Measurements from ENCODE around the gene CYP4F11.
"Not testable (repeated sequence)": the region's sequence is repeated elsewhere in the genome, so short reads cannot be mapped to it uniquely, and the experiment has no call there.

Gene CYP4F11, protein sequence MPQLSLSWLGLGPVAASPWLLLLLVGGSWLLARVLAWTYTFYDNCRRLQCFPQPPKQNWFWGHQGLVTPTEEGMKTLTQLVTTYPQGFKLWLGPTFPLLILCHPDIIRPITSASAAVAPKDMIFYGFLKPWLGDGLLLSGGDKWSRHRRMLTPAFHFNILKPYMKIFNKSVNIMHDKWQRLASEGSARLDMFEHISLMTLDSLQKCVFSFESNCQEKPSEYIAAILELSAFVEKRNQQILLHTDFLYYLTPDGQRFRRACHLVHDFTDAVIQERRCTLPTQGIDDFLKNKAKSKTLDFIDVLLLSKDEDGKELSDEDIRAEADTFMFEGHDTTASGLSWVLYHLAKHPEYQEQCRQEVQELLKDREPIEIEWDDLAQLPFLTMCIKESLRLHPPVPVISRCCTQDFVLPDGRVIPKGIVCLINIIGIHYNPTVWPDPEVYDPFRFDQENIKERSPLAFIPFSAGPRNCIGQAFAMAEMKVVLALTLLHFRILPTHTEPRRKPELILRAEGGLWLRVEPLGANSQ

DNA sequence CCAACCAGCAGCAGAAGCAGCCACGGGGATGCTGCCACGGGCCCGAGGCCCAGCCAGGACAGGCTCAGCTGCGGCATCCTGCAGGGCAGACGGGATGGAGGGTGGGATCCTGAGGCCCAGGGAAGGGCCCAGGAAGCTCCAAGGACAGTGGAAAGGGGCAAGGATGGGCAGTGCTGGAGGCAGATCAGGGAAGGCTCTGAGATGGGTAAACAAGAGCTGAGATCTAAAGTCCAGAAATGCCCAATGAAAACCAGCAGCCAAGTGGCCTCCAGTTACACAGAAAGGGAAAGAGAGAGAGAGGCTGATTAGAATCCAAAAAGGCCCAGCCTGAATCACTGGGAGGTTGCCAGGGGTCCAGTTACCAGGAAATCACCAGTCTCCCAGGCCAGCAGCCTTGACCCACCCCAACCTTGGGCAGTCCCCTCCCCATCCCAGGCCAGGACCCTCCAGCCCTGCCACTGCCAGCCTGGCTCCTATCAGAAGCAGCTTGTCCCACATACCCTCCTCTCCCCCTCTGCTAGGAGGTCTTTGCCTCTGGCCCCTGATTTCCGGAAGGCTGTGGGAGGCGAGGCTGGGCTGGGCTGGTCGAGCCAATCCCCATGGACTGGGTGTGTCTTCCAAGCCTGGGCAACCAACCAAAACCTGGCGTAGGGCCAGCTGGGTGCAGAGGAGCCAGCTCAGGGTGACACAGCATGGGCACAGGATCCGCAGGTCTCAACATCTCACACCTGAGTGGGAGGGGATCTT, at the start of gene CYP4F11:
TSS of gene CYP4F11 (minus strand) at position 198 of the 747 bp plus-strand sequence. CDS start at position 77, 121 bp downstream.
- DNase-seq (ENCODE audit: low read depth in 4 of 4, low spot score in 1 of 4), result no peak

DNA sequence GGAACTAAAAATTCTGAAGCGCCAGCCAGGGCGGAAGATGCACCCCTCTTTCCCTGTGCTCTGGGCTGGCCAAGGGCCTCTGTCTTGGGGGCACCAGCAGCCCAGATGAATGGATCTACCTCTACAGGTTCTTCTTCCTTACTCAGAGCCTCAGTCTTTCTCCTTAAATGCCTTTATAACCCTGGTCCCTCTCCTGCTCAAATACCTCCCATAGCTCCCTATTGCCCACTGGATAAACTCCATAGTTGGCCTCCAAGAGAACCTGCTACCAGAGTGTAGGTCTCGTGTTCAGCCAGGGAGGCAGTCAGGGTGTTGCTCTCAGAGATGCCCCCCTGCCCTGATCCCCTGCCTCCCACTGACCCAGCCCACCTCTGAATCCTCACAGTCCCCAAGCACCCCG, 45.0 kb upstream of the CYP4F11 start:
- no peak for DNase-seq (ENCODE audit: low read depth in 4 of 4, low spot score in 1 of 4)

DNA sequence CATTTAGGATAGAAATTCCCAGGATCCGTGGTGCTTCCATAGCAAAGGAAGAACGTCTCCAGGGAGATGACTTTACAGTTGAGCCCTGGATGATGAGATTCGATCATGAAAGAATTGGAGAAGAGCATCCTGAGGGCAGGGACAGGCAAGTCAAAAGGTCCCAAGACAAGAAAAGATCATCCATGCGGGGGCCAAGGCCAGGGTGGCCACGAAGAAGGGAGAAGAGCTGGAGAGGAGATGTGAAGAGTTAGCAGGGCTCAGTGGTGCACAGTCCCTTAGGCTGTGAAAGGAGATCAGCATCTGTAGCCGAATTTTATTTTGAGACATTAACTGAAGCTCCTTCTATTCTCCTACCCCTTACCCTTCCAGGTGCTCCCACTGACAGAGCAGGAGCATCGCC, 43.4 kb upstream of the CYP4F11 start:
- DNase-seq (ENCODE audit: low read depth in 4 of 4, low spot score in 1 of 4), result no peak

DNA sequence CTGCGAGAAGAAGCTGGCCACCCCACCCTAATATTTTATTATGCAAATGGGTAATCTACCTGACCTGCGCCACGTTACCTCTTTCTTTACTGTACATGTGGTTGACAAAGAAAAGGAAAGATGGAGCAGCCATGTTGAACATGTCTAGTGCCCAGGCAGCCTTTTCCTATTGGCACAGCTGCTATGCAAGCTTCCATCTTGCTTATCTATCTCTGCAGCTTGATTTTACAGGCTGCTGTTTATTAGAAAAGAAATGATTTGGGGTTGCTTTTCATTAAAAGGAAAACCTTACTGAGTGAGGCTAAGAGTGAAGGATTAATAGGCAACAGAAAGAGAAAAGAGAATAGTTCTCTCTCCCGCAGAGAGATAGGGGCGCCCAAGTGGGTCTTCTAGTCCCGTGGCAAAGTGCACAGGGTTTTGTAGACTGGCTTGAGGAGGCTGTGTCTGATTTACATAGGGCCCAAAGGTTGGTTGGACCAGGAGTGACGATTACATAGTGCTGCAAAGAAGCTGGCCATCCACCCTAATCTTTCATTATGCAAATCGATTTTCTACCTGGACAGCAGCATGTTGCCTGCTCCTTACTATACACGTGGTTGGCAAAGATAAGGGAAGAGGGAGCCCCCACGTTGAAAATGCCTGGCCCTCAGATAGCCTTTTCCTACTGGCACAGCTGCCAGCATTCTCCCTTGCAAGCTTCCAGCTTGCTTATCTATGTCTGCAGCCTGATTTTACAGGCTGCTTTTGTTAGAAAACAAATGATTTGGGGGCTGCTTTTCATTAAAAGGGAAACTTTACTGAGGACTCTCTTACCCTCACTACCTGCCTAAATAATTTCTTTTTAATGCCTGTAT, 42.7 kb upstream of the CYP4F11 start:
- no peak for DNase-seq (ENCODE audit: low read depth in 4 of 4, low spot score in 1 of 4)

DNA sequence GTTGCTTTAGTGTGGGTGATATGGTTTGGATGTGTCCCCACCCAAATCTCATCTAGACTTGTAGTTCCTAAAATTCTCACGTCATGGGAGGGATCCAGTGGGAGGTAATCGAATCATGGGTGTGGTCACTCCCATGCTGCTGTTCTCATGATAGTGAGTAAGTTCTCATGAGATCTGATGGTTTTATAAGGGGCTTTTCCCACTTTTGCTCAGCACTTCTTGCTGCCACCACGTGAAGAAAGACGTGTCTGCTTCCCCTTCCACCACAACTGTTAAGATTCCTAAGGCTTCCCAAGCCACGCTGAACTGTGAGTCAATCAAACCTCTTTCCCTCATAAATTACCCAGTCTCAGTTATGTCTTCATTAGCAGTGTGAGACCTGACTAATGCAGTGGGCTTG, 40.5 kb upstream of the CYP4F11 start:
- no peak for DNase-seq (ENCODE audit: low read depth in 4 of 4, low spot score in 1 of 4)

DNA sequence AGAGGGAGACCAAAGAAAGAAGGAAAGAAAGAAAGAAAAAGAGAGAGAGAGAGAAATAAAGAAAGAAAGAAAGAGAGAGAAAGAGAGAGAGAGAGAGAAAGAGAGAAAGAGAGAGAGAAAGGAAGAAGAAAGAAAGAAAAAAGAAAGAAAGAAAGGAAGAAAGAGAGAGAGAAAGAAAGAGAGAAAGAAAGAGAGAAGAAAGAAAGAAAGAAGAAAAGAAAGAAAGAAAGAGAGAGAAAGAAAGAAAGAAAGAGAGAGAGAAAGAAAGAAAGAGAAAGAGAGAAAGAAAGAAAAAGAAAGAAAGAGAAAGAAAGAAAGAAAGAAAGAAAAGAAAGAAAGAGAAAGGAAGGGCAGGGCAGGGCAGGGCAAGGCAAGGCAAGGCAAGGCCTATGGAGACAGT, 37.7 kb upstream of the CYP4F11 start:
- not testable (repeated sequence) for DNase-seq (ENCODE audit: low read depth in 4 of 4, low spot score in 1 of 4)

DNA sequence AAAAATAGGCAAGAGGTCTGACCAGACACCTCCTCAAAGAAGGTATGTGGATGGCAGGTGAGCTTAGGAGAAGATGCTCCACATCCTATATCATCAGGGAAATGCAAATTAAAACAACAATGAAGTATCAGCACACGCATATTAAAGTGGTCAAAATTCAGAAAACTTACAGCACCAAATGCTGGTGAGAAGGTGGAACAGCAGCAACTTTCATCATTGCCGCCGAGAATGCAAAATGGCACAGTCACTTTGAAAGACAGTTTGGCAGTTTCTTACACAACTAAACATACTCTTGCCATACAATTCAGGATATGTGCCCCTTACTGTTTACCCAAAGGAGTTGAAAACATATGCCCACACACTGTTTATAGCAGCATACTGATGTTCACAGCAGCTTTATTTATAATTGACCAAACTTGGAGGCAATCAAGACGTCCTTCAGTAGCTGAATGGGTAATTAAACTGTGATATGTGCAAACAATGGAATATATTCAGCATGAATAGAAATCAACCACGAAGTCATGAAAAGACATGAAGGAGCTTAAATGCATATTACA, 37.0 kb upstream of the CYP4F11 start:
- no peak for DNase-seq (ENCODE audit: low read depth in 4 of 4, low spot score in 1 of 4)

DNA sequence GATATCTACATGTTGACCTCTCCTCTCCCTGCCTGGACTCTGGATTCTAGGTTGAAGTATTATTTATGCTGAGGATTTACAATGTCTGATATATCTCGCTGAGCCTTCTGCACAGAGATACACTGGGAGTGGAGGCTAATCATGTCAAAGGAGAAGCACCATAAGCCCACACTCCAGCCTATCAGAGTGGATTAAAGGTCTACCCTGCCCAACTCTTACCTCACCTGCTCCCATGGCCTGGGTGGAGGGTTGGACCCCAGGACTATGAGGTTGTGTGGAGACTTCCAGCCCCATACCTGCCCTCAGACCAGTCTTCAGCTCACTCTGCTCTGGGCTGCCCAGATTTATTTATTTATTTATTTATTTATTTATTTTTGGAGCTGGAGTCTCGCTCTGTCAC, 29.9 kb upstream of the CYP4F11 start:
- no peak for DNase-seq (ENCODE audit: low read depth in 4 of 4, low spot score in 1 of 4)

DNA sequence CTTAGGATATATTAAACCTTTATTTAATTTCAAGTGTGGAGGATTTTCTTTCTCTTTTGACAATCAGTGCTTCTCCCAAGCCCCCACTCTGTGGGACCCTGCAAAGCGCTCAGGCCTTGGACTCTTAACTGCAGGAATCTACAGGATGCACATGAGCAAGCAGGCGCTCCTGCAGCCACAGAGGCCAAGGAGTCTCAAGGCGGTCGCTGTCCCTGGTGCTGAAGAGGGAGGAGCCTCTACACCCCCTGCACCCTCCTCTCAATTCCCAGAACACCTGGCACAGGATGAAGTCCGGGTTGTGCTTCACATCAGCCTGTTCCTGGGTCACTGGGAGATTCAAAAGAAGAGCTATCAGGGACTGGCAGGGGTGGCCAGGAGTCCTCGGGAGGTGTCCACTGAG, 28.0 kb upstream of the CYP4F11 start:
- no peak for DNase-seq (ENCODE audit: low read depth in 4 of 4, low spot score in 1 of 4)

DNA sequence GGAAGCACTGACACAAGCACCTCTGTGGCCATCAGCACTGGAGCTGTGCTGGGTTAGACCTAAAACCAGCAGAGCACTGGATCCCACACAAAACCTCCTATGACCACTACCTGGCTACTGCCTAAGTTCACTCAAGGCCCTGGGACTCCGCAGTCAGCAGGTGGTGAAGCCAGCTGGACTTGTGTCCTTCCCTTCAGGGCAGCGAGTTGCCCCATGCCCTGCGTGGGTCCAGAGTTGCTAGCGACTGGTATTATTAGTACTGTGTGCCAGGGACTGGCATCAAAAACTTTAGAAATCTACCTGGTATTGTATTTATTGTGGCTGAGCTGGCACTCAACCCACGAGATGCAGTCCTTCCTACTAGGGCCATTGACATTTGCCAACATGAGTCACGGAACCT, 20.5 kb upstream of the CYP4F11 start:
- DNase-seq (ENCODE audit: low read depth in 4 of 4, low spot score in 1 of 4), result no peak

DNA sequence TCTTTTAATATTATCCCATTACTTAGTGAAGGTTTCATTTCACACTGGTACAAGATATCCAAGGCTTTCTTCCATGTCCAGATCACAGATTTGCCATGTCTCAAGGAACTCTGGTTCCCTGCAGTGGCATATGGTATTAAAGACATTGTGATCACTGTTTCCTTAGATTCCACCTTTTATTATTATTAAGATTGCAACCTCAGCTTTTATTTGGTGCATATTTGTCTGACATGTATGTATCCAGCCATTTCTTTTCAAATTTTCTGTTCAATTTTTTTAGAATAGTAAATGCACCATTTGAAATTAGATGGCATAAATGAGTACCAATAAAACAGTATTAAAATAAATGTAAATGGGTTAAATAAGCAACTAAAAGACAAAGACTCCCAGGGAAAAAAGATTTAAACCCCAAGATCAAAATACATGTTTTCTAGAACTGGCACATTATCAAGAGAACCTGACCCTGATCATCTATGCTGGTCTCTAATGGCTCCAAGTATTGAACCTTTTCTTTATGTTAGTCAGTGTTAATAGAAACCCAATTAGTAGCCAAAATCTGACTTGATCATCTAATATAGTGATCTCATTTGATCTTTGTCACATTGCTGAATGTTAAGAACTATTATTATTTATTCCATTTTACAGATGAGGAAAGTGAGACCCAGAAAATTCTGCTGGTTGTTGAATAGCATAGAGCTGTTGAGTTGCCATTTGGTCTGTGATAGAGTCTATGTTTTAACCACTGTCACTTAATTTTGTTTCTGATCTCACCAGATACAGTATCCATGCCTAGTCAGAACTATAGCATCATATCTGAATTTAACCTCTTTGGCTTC, 14.1 kb upstream of the CYP4F11 start, which contains the start of gene OR10H4:
TSS of gene OR10H4 (plus strand) at position 786 of the 836 bp plus-strand sequence. CDS start at position 786, 0 bp downstream.
- DNase-seq (ENCODE audit: low read depth in 4 of 4, low spot score in 1 of 4), result no peak

DNA sequence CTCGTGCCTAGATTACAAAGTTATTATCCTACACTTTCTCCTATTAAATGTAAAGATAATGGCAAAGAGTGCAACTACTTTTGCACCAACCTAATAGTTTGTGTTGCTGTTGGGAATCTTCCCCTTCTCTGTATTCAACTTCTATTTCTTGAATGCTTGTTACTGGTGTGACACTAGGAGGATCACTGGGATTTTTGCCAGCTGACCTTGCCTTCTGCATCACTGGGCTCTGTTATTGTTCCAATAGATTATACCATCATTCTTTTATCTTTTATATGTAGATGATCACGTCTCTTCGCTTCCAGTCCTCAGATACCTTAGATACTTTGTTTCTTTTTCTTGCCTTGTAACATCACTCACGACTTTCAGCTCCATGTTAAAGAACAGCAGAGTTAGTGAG, 11.0 kb upstream of the CYP4F11 start:
- no peak for DNase-seq (ENCODE audit: low read depth in 4 of 4, low spot score in 1 of 4)

DNA sequence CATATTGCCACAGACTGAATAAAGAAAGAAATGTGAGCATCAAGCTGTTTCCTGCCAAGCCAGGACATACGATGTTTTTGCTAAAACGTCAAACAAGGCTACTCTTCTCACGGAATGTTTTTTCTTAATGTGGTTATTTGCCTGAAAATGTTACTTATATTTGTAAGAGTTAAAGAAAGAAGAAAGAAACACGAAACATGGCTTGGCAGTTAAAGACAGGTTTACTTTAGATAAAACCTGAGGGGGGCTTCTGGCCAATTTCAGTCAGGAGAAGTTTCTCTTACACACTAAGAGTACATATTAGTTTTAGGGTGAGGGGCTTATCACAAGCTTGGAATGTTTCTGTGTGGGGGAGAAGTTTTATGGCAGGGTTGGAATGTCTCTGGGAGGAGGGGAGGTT, 10.1 kb upstream of the CYP4F11 start:
- DNase-seq (ENCODE audit: low read depth in 4 of 4, low spot score in 1 of 4), result no peak

DNA sequence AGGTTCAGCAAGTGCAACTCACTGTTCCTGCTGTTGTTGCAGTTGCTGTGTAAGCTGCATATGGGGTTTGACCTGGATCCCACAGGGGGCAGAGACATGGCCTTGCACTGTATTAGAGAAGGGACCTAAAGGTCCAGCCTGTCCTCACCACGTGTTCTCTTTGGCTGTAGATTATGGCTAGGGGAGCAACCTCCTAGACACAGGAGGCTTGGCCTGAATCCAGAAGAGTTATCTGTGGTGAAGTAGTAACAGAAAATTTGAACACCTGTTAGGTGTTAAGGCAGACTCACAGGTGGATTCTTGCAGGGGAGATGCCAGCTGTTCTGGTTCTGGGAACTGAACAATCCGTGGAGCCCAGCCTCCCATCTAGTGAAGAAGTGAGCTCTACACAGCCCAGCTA, 3.4 kb upstream of the CYP4F11 start:
- no peak for DNase-seq (ENCODE audit: low read depth in 4 of 4, low spot score in 1 of 4)

DNA sequence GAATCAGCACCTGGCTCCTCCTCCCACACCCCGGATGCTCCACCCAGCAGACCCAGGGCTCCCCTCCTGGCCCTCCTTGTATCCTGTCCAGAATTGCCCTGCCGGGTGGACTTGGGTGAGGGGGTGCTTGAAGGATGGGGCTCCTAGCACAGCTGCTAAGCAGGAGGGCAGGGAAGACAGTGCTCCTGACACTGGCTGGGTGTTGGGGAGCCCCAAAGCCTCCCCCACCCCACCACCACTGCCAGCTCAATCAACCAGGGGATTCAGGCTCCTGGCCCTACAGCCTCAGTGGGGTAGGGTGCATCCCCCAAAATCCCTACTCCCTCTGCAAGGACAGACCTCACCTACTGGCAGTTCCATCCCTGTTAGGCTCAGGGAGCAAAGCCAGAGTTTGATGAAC, 2.6 kb upstream of the CYP4F11 start:
- no peak for DNase-seq (ENCODE audit: low read depth in 4 of 4, low spot score in 1 of 4)

DNA sequence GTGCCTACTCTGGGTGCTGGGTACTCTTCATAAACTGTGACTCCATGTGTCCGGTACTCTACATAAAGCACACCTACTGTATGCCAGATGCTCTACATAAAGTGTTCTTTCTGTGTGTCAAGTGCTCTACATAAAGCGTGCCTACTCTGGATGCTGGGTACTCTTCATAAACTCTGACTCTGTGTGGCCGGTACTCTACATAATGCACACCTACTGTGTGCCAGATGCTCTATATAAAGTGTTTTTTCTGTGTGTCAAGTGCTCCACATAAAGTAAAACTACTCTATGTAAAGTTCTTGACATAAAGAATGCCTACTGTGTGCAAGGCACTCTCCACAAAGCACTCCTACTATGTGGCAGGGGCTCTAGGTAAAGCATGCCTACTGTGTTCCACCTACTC, 1.8 kb upstream of the CYP4F11 start:
- no peak for DNase-seq (ENCODE audit: low read depth in 4 of 4, low spot score in 1 of 4)

DNA sequence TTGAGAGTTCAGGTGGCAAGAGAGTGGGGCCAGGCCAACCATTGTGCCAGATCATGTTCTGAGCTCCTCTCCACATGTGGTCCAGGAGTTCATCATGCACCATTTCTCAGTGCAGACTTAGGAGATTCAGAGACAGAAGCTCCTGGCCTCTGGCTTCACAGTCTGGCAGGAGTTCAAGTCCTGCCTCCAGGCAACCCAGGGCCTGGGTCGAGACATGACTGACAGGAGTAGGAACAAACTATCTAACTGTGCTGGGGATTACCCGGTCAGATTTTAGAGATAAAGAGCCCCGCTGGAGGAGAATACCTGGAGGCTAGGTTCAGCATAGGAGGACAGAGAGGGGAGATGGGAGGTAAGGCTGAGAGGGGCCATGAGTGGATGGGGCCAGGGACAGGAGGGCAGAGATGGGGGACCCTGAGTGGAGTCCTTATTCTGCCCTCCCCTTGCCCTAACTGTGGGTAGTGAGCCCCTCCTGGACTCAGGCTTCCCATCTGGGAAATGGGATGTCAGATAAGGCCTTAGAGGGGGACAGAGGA, 906 bp upstream of the CYP4F11 start:
- DNase-seq (ENCODE audit: low read depth in 4 of 4, low spot score in 1 of 4), result no peak

DNA sequence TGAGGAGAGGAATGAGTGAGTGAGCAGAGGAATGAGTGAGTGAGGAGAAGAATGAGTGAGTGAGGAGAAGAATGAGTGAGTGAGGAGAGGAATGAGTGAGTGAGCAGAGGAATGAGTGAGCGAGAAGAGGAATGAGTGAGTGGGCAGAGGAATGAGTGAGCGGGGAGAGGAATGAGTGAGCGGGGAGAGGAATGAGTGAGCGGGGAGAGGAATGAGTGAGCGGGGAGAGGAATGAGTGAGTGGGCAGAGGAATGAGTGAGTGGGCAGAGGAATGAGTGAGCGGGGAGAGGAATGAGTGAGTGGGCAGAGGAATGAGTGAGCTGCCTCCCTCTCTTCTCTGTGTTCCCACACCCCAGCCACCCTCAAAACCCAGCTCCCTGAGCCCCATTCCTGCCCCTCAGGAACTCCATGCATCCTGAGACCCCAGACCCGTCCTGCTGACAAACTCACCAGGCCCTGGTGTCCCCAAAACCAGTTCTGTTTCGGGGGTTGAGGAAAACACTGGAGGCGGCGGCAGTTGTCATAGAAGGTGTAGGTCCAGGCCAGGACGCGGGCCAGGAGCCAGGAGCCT, 483 bp downstream of the CYP4F11 start:
- not testable (repeated sequence) for DNase-seq (ENCODE audit: low read depth in 4 of 4, low spot score in 1 of 4)

DNA sequence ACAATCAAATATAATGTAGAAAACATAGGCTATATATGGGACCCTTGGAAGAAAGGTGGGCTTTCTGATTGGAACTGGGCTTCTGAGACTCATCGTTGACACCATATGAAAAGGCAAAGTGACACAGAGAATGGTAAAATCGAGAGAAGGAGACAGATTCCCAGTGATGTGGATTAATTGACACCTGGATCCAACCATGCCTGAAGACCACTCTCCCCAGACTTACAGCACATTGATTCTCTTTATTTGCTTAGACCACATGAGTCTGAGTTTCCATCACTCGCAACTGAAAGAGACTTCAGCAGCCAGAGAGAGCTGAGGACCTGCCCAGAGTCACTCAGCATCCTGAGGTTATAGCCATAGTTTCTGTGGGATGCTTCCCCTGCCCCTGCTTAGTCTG, 6.0 kb downstream of the CYP4F11 start:
- DNase-seq (ENCODE audit: low read depth in 4 of 4, low spot score in 1 of 4), result no peak
